ENCODE data around the gene CEP72.

The CEP72 gene

DNA sequence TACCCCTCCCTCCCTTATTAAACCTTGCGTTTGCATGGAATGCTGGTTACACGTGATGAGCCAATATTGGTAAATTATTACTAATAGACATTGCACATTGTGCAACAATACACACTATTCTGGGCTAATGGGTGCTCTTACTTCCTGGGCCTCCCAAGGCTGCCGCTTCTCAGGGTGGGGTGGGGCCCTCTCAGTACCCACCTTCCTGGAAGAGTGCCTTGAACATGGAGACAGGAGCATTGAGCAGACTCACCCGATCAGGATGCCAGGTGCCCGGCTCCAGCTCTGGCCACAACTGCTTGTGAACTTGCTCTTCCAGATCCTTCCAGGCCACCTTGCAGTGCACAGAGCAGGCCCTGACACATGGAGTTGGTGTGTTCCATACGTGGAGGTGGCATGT is 24.7 kb upstream of the CEP72 start:
- CTCF ChIA-PET, result no interaction called here
- TF ChIP-seq, protein P1, sequence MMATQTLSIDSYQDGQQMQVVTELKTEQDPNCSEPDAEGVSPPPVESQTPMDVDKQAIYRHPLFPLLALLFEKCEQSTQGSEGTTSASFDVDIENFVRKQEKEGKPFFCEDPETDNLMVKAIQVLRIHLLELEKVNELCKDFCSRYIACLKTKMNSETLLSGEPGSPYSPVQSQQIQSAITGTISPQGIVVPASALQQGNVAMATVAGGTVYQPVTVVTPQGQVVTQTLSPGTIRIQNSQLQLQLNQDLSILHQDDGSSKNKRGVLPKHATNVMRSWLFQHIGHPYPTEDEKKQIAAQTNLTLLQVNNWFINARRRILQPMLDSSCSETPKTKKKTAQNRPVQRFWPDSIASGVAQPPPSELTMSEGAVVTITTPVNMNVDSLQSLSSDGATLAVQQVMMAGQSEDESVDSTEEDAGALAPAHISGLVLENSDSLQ (IDR thresholded peaks at IDR 0.05), result no peak
- TF ChIP-seq L3MBTL2 (conservative IDR thresholded peaks at IDR 0.05) (no peak), CTBP1 (IDR thresholded peaks at IDR 0.05; ENCODE audit: borderline replicate concordance) (no peak), HDGF (IDR thresholded peaks at IDR 0.05; ENCODE audit: borderline replicate concordance) (no peak), ARNT (IDR thresholded peaks at IDR 0.05) (no peak), ELF4 (IDR thresholded peaks at IDR 0.05) (no peak), SUZ12 (IDR thresholded peaks at IDR 0.05) (no peak), BHLHE40 (IDR thresholded peaks at IDR 0.05; ENCODE audit: borderline replicate concordance) (no peak), NFRKB (IDR thresholded peaks at IDR 0.05) (no peak), FOXK2 (IDR thresholded peaks at IDR 0.05) (no peak)
- POLR2A ChIA-PET, result no interaction called here
- DNase-seq (ENCODE audit: extremely low spot score), result no peak

DNA sequence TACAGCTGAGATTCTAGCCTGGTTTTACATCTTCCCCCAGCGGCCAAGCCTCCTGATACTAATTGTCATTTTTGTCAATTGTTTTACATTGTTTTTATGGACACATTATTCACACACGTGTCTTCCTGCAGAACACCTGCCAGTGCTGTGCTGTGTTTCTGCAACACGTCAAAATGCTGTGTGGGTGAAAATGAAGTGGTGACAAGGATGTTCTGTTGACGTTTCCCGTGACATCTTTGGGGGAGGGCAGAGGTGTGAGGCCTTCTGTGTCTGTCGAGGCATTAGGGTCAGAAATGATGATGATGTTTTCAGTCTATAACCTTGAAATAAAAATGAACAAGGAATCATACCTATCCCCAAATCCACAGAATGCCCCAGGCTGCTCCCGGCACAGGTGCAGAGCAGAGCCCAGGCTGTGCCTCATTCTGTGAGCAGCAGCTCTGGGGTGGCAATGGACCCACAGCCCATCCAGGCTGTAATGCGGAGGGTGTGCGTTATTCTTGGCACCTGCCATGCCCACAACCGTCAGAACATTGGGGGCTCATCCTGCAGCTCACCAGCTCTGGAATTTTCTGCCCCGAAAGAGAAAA is 23.6 kb upstream of the CEP72 start:
- ChIA-PET CTCF (no interaction called here), POLR2A (no interaction called here)
- no peak for TF ChIP-seq NFRKB (IDR thresholded peaks at IDR 0.05)
- no peak for DNase-seq (ENCODE audit: extremely low spot score)

DNA sequence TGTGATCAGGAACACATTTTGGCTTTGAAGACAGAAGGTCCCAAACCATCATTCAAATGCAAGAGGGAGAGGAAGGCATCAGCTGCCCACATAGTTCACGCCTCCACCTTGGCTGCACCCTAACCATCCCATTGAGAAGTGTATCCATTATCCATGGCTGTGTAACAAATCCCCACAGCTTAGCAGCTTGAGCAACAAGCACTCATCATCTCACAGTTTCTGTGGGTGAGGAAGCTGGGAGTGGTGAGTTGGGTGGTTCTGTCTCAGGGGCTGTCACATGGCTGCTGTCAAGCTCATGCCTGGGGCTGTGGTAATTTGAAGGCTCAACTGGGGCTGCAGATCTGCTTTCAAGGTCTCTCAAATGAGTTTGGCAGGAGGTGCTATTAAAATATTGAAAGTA is 23.0 kb upstream of the CEP72 start:
- ChIA-PET CTCF (no interaction called here), POLR2A (no interaction called here)
- TF ChIP-seq HDGF (IDR thresholded peaks at IDR 0.05; ENCODE audit: borderline replicate concordance), result no peak
- TF ChIP-seq L3MBTL2 (conservative IDR thresholded peaks at IDR 0.05), result no peak
- TF ChIP-seq TARDBP (IDR thresholded peaks at IDR 0.05), result no peak
- TF ChIP-seq ELF4 (IDR thresholded peaks at IDR 0.05), result no peak
- TF ChIP-seq SUZ12 (IDR thresholded peaks at IDR 0.05), result no peak
- no peak for TF ChIP-seq SP1 (IDR thresholded peaks at IDR 0.05)
- no peak for TF ChIP-seq FOXA1 (IDR thresholded peaks at IDR 0.05)
- TF ChIP-seq BHLHE40 (IDR thresholded peaks at IDR 0.05; ENCODE audit: borderline replicate concordance), result no peak
- TF ChIP-seq, protein P1 (IDR thresholded peaks at IDR 0.05), result no peak
- no peak for TF ChIP-seq ARNT (IDR thresholded peaks at IDR 0.05)
- no peak for TF ChIP-seq FOXK2 (IDR thresholded peaks at IDR 0.05)
- TF ChIP-seq ZNF384 (IDR thresholded peaks at IDR 0.05), result no peak
- no peak for TF ChIP-seq FOXM1 (IDR thresholded peaks at IDR 0.05; ENCODE audit: borderline replicate concordance)
- no peak for TF ChIP-seq CTBP1 (IDR thresholded peaks at IDR 0.05; ENCODE audit: borderline replicate concordance)
- TF ChIP-seq LEF1 (IDR thresholded peaks at IDR 0.05; ENCODE audit: borderline replicate concordance), result no peak
- no peak for TF ChIP-seq NFRKB (IDR thresholded peaks at IDR 0.05)

DNA sequence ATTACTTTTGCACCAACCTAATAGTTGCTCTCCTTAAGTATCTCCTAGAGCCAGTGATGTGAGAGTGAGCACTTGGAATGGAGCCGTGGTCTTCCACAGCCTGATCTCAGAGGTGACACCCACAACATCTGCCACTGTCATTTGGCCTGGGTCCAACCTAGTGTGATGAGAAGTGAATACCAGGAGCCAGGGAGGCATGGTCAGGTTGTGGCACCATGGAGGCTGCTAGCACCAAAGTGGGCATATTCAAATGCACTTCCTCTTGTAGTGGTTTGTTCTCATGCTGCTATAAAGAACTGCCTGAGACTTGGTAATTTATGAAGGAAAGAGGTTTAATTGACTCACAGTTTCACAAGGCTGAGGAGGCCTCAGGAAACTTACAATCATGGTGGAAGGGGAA is 22.6 kb upstream of the CEP72 start:
- POLR2A ChIA-PET, result no interaction called here
- DNase-seq (ENCODE audit: extremely low spot score), result no peak
- TF ChIP-seq CTBP1 (IDR thresholded peaks at IDR 0.05; ENCODE audit: borderline replicate concordance) (no peak), L3MBTL2 (conservative IDR thresholded peaks at IDR 0.05) (no peak), FOXK2 (IDR thresholded peaks at IDR 0.05) (no peak), FOXA1 (IDR thresholded peaks at IDR 0.05) (no peak), ARNT (IDR thresholded peaks at IDR 0.05) (no peak), NFRKB (IDR thresholded peaks at IDR 0.05) (no peak), FOXM1 (IDR thresholded peaks at IDR 0.05; ENCODE audit: borderline replicate concordance) (no peak), ELF4 (IDR thresholded peaks at IDR 0.05) (no peak), SUZ12 (IDR thresholded peaks at IDR 0.05) (no peak), HDGF (IDR thresholded peaks at IDR 0.05; ENCODE audit: borderline replicate concordance) (no peak), ZNF384 (IDR thresholded peaks at IDR 0.05) (no peak), LEF1 (IDR thresholded peaks at IDR 0.05; ENCODE audit: borderline replicate concordance) (no peak), BHLHE40 (IDR thresholded peaks at IDR 0.05; ENCODE audit: borderline replicate concordance) (no peak)
- CTCF ChIA-PET, result no interaction called here

More for the DNA sequence above, 23.0 kb upstream of the CEP72 start:
- no peak for DNase-seq (ENCODE audit: extremely low spot score)

DNA sequence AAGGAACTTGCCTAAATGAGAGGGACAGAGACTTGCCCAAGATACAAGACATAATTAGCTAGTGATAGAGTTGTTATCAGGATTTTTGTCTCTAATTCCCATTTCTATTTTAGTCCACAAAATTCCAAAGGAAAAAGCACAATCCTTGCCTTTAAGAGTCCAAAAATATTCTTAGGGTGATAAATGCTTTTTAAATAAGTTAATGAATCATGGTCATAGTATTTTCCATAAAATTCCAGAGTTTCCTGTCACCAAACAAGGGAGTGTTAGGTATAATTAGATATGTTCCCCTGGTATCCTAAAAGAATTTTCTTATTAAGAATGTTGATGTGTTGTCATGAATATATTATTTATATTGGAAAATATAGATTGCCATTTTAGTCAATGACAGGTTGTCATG is 21.8 kb upstream of the CEP72 start:
- no peak for TF ChIP-seq ARNT (IDR thresholded peaks at IDR 0.05)
- TF ChIP-seq FOXA1 (IDR thresholded peaks at IDR 0.05), result no peak
- TF ChIP-seq, protein P1 (IDR thresholded peaks at IDR 0.05), result no peak
- TF ChIP-seq FOXK2 (IDR thresholded peaks at IDR 0.05), result no peak
- no peak for TF ChIP-seq LEF1 (IDR thresholded peaks at IDR 0.05; ENCODE audit: borderline replicate concordance)
- no peak for TF ChIP-seq CTBP1 (IDR thresholded peaks at IDR 0.05; ENCODE audit: borderline replicate concordance)
- no peak for TF ChIP-seq FOXM1 (IDR thresholded peaks at IDR 0.05; ENCODE audit: borderline replicate concordance)
- TF ChIP-seq ZNF384 (IDR thresholded peaks at IDR 0.05), result no peak
- TF ChIP-seq ELF4 (IDR thresholded peaks at IDR 0.05), result no peak
- TF ChIP-seq SP1 (IDR thresholded peaks at IDR 0.05), result no peak
- no peak for TF ChIP-seq HDGF (IDR thresholded peaks at IDR 0.05; ENCODE audit: borderline replicate concordance)
- TF ChIP-seq L3MBTL2 (conservative IDR thresholded peaks at IDR 0.05), result no peak
- no peak for DNase-seq (ENCODE audit: extremely low spot score)
- POLR2A ChIA-PET, result no interaction called here
- CTCF ChIA-PET, result no interaction called here

DNA sequence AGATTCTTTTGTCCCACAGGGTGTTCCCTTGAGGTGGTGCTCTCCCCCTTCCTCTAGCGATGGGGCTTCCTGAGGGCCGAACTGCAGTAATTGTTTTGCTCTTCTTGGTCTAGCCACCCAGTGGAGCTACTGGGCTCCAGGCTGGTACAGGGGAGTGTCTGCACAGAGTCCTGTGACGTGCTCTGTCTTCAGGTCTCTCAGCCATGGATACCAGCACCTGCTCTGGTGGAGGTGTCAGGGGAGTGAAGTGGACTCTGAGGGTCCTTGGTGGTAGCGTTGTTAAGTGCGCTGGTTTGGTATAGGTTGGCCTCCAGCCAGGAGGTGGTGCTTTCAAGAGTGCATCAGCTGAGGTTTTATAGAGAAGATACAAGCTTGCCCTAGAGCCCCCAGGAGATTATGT is 20.4 kb upstream of the CEP72 start:
- DNase-seq (ENCODE audit: extremely low spot score), result no peak
- POLR2A ChIA-PET, result interaction anchor here (1.8 kb wide), 1 partner anchor 20 kb away, joined by 5 read pairs; the partner anchor contains the start of gene CEP72
- CTCF ChIA-PET, result no interaction called here
- TF ChIP-seq NFRKB (IDR thresholded peaks at IDR 0.05), result no peak
- no peak for TF ChIP-seq ELF4 (IDR thresholded peaks at IDR 0.05)
- TF ChIP-seq LEF1 (IDR thresholded peaks at IDR 0.05; ENCODE audit: borderline replicate concordance), result no peak
- no peak for TF ChIP-seq FOXM1 (IDR thresholded peaks at IDR 0.05; ENCODE audit: borderline replicate concordance)
- TF ChIP-seq HDGF (IDR thresholded peaks at IDR 0.05; ENCODE audit: borderline replicate concordance), result no peak
- TF ChIP-seq L3MBTL2 (conservative IDR thresholded peaks at IDR 0.05), result no peak
- no peak for TF ChIP-seq SUZ12 (IDR thresholded peaks at IDR 0.05)
- no peak for TF ChIP-seq FOXA1 (IDR thresholded peaks at IDR 0.05)
